22Rv1 (cell line): Measurements from ENCODE around the gene NAGK.
A peak's percentile ranks its signal among the peaks of the same experiment; 100 is the strongest.

Experiments used
- H3K27ac ChIP-seq: fragments of 450-650 bp; 2 replicates; pipeline ENCODE4 v1.5.1; 2017
- CTCF ChIP-seq: fragments of 450-650 bp; IDR thresholded peaks from 2 replicates; pipeline ENCODE4 v1.5.1; 2017; ENCODE audit warnings: mild to moderate bottlenecking
- ZFX ChIP-seq: fragments of 450-650 bp; IDR thresholded peaks from 2 replicates; pipeline ENCODE4 v1.6.1; 2017; ENCODE audit warnings: antibody characterized with exemption, borderline replicate concordance

The NAGK gene

DNA sequence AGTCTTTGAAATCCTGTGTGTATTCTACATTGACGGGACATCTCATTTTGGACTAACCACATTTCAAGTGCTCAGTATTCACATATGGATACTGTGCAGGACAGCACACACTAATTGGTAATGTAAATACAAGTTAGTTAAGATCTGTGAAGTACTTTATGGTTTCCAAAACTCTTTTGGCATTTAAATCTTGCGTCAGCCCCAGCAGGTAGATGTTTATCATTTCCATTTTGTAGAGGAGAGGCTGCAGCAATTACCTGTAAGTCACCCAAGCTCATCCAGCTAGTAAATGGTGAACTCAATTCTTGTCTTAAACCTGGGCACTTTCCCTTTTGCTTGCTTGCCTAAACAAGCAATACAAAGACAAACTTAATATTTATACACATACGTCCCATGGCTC lies 1.6 kb upstream of the NAGK start:
- H3K27ac ChIP-seq = no peak overlapping the region
- TF ChIP-seq ZFX (no peak), CTCF (no peak)

DNA sequence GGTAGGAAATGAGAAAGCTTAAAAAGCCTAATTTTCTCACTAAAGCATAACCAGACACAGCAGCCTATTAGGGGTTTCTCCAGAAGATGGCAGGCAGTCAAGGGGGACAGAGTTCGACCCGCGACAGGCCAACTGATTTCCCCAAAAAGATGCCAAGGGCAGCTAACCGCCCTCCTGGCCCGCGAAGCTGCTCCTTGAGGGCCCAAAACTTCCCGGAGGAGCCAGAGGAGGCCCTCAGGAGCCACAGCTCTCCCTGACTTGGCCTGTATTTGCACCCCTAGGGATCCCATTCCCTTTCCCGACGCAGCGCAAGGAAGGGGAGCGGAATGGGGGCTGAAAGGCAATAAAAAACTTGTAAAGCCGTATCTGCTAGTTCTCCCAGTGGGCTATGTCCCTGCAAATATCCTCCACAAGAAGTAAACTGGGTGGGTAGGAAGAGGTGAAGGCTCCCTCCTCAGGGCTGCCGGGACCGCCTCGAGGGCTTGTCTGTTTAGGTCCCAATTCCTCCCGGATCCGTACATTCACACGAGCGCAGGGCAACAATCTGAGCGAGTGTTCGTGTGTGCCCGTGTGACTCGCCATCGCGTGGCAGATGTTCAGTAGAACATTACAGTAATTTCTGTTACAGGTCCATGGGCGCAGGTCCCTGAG lies 756 bp upstream of the NAGK start:
- TF ChIP-seq ZFX (no peak), CTCF (no peak)
- peak overlapping the region; percentile 74 for H3K27ac ChIP-seq

- H3K27ac ChIP-seq = no peak overlapping the region
- no peak for TF ChIP-seq ZFX
- TF ChIP-seq CTCF = no peak
Measured at GRCh38 chr2:71069376-71069775, 928 bp downstream of the NAGK start.

DNA sequence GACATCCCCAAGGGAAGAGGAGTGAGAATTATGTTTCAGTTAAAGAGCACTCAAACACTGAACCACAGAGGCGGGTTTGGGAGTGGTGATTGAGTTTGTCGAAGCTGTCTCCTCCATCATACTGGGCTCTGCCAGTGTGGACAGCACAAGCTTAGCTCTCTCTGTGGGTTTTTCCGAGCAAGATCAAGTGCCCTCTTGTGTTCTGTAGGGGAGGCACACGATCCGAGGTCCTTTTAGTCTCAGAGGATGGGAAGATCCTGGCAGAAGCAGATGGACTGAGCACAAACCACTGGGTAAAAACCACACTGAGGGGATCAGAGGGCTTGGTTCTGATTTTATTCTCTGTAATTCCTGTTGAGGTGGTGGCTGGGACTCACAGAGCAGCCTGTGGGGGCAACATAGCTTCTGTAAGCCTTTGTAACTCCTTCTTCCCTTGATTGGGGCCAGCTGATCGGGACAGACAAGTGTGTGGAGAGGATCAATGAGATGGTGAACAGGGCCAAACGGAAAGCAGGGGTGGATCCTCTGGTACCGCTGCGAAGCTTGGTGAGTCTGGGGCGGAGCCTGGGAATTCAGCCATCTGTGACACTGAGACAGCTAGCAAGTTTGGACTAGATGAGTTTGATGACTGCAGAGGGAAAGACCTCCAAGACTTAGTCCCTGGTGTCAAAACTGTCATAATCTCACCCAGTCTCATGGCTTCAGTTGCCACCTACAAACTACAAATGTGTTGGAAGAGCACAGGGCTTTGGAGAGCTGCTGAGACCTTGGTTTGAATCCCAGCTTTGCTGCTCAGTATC lies 2.0 kb downstream of the NAGK start:
- H3K27ac ChIP-seq = no peak overlapping the region
- TF ChIP-seq CTCF (peak; percentile 26), ZFX (no peak)

GRCh38 chr2:71071681-71072398 lies 3.4 kb downstream of the NAGK start:
- no peak overlapping the region for H3K27ac ChIP-seq
- TF ChIP-seq ZFX (no peak), CTCF (no peak)

GRCh38 chr2:71072492-71072891 lies 4.0 kb downstream of the NAGK start:
- TF ChIP-seq CTCF = no peak
- TF ChIP-seq ZFX = no peak
- no peak overlapping the region for H3K27ac ChIP-seq
